HTERT RPE-1 (cell line): ENCODE results near the gene ENTREP1.

Experiments
- in situ Hi-C: fragments of 300-500 bp; cut with MboI; formaldehyde crosslinking; loops from 4 replicates; pipeline ENCODE4 v1.14.3; 2020; ENCODE audit warnings: low sequenced_read_pairs

The ENTREP1 gene

DNA sequence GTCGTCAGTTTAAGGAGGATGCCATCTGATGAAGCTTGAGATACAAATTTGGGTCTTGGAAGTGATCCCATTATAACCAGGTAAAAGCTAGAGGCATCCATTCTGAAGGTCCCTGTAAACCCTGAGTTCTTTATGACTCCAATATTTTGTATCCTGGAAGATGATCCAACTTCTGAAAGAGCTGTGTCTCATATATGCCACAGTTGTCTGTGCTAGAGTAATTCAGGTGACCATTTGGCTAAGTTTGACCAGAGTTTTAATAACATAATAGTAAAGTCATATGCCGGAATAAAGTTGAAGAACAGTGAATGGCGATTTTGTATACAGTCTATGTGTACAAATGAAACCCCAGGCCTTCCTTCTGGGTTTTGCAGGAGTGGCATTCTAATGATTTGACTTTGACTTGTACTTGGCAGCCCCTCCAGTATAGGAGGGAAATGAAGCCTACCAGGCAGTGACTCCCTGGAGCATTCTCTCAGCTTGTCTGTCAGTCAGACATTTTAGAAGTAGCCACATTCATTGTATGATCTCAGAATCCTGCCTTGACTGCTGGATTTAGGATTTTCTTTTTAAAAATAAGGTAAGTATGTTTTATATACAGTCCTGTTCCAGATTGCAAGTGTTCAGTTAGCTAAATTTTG is 39.6 kb downstream of the ENTREP1 start:
- in situ Hi-C loops = no loop called here

GRCh38 chr9:69370430-69370829 is 45.4 kb downstream of the ENTREP1 start:
- in situ Hi-C loops = no loop called here

DNA sequence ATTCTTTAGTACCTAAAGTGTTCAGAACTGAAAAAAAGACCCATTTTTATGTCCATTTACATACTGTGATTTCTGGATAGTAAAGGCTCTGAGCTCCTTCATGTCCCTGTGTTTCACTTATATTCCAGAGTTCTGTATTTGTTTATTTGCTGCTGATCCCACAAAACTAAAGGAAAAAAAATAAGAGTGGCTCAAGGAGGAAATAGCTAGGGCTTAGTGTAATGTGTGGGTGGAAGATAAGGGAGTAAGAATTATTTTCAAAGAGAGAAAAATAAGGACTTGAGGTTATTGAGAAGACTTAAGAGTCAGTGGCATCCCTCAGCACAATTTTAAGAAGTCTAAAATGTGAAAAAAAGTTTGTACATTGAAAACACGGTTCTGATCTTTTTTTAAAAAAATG is 46.0 kb downstream of the ENTREP1 start:
- in situ Hi-C loops = no loop called here

DNA sequence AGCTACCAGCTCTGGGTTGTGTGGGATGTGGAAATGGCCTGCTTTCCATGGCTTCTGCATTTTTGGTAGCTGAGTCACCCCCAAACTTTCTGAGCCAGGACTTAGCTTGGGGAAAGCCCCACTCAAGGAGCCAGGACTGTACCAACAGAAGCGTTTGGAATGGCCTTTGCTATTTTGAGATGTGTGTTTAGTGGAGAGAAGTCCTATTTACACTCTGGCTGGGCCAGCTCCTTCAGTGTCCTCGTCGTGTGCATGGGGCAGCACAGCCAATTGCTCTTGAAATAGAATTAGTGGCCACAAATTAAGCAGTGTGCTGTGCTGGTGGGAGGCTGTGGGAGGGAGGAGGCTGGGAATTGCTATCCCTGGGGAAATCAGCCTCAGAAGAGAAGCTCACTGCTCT is 51.6 kb downstream of the ENTREP1 start:
- in situ Hi-C loops = no loop called here

- in situ Hi-C loops = no loop called here
Measured at GRCh38 chr9:69377291-69377690, 52.3 kb downstream of the ENTREP1 start.

DNA sequence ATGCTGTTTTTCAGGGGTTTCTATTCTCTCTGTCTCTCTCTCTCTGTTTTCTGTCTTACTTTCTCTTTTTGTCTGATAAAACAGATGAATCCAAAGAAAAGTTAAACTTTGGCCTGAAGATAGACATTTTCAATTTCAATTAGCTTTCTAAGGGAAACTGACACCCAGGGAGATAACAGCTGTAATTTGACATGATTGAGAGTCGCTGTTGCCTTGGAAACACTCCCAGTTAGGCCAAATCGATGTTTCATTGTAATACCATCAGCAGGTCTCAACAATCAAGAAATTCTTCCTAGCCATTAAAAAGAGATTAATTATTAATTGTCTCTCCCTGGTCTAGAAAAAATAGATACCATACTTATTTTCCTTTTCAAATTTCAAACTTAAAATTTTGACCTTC is 53.0 kb downstream of the ENTREP1 start:
- in situ Hi-C loops = no loop called here

DNA sequence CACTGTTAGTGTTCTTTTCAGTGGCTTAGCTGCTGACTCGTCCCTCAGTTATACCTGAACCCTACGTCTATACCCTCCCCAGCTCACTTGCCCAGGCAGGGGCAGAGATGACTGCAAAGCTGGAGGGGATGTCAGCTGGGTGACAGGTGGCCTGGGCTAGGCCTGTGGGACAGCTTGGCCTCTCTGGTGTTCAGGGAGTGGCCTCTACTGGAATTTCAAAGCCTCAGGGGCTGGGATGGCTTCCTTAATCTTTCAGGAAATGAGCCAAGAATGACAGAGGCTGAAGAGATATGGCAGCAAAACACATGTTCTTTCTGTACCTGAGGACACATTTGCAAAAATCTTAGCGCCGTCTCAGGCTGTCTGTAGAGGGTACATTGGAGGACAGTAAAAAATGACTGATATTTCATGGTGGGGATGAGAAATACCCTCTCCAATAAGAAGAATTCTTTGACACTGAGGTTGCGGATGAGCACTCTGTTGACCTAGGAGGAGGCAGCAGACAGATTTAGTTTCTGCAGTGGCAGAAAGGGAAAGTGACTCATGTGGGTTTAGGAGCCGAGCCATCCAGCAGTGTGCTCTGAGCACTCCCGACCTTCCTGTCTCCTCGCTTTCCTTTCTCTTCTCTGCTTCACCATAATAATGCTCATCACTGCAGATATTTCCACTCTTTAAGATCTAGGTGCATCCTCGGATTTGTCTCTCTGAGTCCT is 54.4 kb downstream of the ENTREP1 start:
- in situ Hi-C loops = no loop called here

GRCh38 chr9:69380301-69380700 is 55.3 kb downstream of the ENTREP1 start:
- in situ Hi-C loops = no loop called here

DNA sequence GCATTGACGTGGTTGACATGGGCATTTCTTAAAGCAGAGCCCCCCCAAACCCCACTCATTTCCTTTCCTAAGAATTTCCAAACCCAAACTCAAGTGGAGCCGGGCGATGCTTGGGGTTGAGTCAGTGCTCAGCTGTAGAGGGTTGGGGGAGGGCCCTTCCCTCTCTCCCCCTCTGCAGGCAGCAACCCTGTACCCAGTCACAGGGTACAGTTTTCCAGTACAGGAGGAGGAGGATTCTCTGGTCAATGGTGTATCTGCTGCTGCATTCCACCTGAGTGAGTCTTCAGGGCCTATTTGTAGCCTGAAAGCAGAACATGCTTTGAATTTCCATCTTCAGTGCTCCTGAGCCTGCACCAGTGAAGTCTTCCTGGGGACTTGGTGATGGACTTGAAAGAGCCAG is 55.8 kb downstream of the ENTREP1 start:
- in situ Hi-C loops = no loop called here

GRCh38 chr9:69382135-69382534 is 57.1 kb downstream of the ENTREP1 start:
- in situ Hi-C loops = no loop called here

- in situ Hi-C loops = no loop called here
Measured at GRCh38 chr9:69385581-69386033, 60.6 kb downstream of the ENTREP1 start.

DNA sequence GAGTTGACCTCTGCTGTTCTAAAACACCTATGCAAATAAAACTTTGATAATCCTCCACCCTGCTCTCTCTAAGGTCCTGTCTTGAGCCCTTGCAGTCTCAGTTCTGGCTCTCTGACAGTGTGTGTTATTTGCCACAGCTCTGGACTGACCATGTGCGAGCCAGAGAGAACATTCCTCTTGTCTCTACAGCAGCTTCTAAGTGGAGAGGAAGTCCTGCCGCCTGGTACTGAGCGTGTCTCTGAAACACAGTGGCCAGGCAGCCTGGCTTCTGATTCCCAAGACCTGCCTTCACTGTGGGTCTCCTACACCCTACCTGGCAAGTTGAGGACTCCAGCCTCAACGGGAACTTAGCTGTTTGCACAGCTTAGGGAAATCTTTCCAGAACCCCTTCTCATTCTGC is 61.6 kb downstream of the ENTREP1 start:
- in situ Hi-C loops = no loop called here

DNA sequence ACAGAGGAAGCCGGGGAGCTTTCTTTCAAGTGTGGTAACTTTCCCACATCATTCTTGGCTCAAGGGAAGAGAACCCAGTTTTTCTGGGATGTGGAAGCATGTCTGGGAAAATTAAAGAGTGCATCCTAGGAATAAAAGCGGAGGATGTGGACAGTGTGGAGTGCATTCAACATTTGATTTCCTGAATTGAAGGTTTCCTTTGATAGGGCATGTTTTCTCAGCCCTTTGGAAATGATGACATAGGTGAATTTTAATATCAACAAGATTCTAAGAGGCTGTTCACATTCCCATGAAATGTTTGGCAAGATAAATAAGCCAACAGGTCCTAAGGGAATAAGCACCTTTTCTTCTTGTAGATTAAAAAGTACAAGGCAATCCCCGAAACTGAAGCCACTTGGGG is 63.6 kb downstream of the ENTREP1 start:
- in situ Hi-C loops = no loop called here

DNA sequence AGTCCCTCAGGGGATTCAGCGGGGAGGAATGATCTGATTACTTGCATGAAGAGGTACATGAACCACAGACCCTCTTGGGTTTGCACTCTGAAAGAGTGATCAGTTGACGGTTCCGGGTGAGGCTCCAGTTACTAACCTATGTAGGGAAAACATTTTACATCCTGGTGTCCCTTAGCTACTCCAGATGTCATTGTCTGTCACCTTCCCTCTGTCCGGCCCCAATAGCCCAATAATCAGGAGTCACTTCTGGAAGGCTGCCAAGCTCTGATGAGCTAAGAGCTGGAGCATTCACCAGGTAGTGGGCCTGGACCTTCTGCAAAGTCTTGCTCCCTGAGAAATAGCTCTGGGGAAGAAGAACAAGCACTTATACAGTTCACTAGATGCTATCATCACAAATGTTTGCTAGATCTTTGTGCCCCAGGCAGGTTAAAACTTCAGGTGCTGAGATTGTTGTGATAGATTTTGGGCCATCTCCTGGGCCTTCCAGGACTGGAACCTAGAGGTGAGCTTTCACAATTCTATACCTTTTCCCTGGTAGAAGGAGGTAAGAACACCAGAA is 64.5 kb downstream of the ENTREP1 start:
- in situ Hi-C loops = no loop called here

- in situ Hi-C loops = no loop called here
Measured at GRCh38 chr9:69391487-69391886, 66.5 kb downstream of the ENTREP1 start.

GRCh38 chr9:69391946-69392345 is 66.9 kb downstream of the ENTREP1 start:
- in situ Hi-C loops = no loop called here

DNA sequence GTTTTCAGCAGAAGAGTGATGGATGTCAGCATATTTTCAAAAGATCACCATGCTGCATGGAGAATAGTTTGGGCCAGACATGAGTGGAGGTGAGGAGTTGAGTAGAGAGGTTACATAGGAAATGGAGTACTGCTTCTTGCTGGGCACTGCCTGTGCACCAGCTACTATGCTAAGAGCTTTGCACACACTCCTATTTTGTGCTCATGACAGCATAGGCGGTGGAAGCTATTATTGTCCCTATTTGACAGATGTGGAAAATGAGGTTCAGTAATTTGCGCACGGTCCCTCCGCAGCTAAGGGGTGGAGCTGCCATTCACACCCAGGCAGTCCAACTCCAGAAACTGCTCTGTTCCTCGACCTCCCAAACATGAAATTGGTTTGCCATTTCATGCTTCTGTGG is 67.8 kb downstream of the ENTREP1 start:
- in situ Hi-C loops = no loop called here

DNA sequence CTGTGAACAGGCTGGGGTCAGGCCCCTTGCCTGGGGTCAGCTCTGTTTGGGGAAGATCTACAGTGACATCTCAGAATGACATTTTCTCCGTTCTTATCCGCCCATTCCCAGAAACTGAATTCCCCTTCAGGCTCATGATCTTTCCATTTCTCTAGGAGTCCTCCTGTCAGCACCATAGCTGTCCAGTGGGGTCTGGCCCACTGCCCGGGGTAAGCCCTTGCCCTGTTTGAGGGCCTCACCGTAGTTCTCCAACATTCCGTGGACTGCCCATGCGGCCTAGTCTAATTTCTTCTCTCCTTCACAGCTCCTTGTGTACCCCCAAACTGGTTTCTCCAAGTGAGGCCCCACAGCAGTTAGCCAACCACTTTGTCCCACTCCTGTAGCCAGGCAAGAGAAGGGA is 68.4 kb downstream of the ENTREP1 start:
- in situ Hi-C loops = no loop called here

DNA sequence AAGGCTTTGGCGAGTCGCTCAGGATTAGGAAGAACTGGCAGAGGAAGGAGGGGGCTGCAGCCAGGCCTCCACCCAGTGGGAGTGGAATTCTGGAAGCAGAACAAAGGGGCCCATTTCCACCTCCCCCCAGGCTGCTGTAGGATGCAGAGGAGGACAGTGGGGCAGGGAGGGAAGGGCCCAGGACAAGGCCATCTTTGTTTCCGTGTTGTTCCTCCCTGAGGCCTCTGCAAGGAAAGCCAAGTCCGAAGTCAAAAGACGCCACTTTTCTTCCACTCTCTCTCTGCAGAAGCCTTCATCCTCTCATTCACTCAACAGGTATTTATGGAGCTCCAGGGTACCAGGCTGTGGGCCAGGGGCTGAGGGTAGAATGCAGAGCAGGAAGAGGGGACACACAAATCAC is 70.7 kb downstream of the ENTREP1 start:
- in situ Hi-C loops = no loop called here

GRCh38 chr9:69396759-69397158 is 71.7 kb downstream of the ENTREP1 start:
- in situ Hi-C loops = no loop called here

DNA sequence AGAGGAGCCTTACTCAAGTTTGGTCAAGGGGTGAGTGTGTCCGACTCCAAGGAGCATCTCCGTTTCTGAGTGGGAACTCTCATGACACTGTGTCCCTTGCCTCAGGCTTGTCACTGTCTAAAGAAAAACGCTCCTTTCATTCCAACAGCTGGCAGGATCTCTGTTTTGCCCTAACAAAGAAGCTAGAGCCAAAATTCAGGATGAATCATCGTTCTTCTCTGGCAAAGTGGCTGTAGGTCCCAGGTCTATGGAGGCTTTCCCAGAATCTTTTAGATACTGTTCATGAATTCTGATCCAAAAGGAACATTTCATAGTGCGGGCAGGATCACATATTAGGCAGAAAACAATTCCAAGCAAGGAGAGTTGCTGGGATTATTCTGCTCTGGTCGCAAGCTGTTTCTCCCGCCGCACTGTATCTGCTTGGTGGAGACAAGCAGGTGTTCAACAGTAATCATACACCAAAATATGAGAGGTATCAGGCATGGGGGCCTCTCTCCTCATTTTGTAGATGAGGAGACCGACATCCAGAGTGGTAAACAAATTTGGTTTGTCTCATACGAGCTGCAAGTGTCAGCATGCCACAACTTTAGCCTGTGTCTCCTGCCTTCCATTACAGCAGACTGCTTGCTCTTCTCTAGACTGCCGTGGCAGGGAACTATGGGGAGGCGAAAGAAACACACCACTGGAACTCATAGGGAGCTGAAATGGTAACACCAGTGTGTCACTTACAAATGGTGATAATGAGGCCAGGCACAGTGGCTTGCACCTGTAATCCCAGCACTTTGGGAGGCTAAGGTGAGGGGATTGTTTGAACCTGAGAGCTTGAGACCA is 72.6 kb downstream of the ENTREP1 start:
- in situ Hi-C loops = no loop called here

GRCh38 chr9:69400470-69400869 is 75.5 kb downstream of the ENTREP1 start:
- in situ Hi-C loops = no loop called here
